PFSK-1 (cell line): ENCODE data around the gene LRMDA.

Source experiments
- FOXP2 ChIP-seq: optimal IDR thresholded peaks from 2 replicates; pipeline ENCODE3; 2011; ENCODE audit warnings: borderline replicate concordance, control low read depth, inconsistent platforms; ENCODE audit not compliant: insufficient read depth; ENCODE audit errors: extremely low read length, extremely low read depth
- POLR2AphosphoS5 ChIP-seq: IDR thresholded peaks from 2 replicates; pipeline ENCODE4 v1.6.1; 2012; ENCODE audit warnings: low read depth, mild to moderate bottlenecking, control low read depth, low read length, moderate library complexity
- REST ChIP-seq, 2 experiments: IDR thresholded peaks; 2 replicates each; pipeline versions ENCODE4 v1.6.1 to v1.8.0; 2011 to 2012; ENCODE audit warnings: low read depth in 2 of 2, low read length in 2 of 2, control low read depth in 1 of 2, inconsistent platforms in 1 of 2, mild to moderate bottlenecking in 1 of 2, moderate library complexity in 1 of 2; ENCODE audit not compliant: insufficient read depth in 1 of 2
- SIN3A ChIP-seq: IDR thresholded peaks from 2 replicates; pipeline ENCODE4 v1.6.1; 2012; ENCODE audit warnings: mild to moderate bottlenecking, low read length, moderate library complexity, borderline replicate concordance; ENCODE audit not compliant: insufficient read depth
- TAF1 ChIP-seq: IDR thresholded peaks from 2 replicates; pipeline ENCODE4 v1.6.1; 2012; ENCODE audit warnings: low read length, control low read depth, borderline replicate concordance; ENCODE audit not compliant: insufficient read depth

Gene LRMDA

GRCh38 chr10:75585294-75585693 lies 153.9 kb downstream of the LRMDA start:
- TF ChIP-seq POLR2AphosphoS5, result no peak
- TF ChIP-seq REST (IDR thresholded peaks at IDR 0.05; ENCODE audit: insufficient read depth in 1 of 2, low read depth in 2 of 2, low read length in 2 of 2), result no peak
- TF ChIP-seq SIN3A, result no peak
- TF ChIP-seq FOXP2, result no peak
- no peak for TF ChIP-seq TAF1

- TF ChIP-seq TAF1, result no peak
- no peak for TF ChIP-seq REST (IDR thresholded peaks at IDR 0.05; ENCODE audit: insufficient read depth in 1 of 2, low read depth in 2 of 2, low read length in 2 of 2)
- no peak for TF ChIP-seq SIN3A
- no peak for TF ChIP-seq FOXP2
- TF ChIP-seq POLR2AphosphoS5, result no peak
Measured at GRCh38 chr10:75586814-75587213, 155.4 kb downstream of the LRMDA start.

GRCh38 chr10:75588031-75588430 lies 156.6 kb downstream of the LRMDA start:
- no peak for TF ChIP-seq SIN3A
- no peak for TF ChIP-seq TAF1
- no peak for TF ChIP-seq REST (IDR thresholded peaks at IDR 0.05; ENCODE audit: insufficient read depth in 1 of 2, low read depth in 2 of 2, low read length in 2 of 2)
- TF ChIP-seq FOXP2, result no peak
- TF ChIP-seq POLR2AphosphoS5, result no peak

GRCh38 chr10:75589895-75590654 lies 158.7 kb downstream of the LRMDA start:
- TF ChIP-seq REST (IDR thresholded peaks at IDR 0.05; ENCODE audit: insufficient read depth in 1 of 2, low read depth in 2 of 2, low read length in 2 of 2) (no peak), TAF1 (no peak), POLR2AphosphoS5 (no peak)
